ENCODE data around the gene DGKG.

The DGKG gene

DNA sequence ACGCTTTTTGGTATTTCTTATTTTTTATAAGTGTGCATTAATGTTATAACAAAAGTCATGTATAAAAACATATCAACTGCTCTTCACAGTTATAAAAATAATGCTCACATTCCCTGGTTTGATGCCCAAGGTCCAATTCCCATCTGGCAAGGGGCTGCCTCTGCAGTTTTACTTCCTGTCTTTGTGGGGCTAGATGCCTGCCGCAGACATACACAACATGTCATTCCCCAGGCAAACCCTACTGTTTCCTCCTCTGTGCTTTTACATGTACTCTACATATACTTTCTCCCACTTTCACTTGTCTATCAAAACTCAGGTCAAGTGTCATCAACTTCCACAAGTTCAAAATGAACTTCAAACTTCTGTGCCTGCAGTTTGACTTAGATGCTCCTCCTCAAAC, 192.7 kb downstream of the DGKG start:
- DNase-seq (ENCODE audit: low spot score): no peak

DNA sequence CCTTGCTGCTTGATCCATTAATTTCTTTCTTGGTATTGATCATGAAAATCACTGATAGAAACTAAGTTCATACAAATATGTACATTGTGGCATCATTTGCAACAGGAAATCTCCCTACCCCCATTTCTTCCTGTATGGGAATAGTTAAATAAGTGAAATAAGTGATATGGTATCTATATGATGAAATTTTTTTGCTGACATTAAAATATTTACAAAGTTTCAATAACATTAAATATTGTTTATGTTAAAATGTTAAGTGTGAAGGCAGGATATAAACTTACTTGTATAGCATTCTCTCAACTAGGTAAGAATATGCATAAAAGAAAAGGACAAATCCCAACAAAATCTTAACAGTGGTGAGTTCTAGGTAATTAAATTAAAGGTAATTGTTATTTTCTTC, 193.1 kb downstream of the DGKG start:
- DNase-seq (ENCODE audit: low spot score): no peak

DNA sequence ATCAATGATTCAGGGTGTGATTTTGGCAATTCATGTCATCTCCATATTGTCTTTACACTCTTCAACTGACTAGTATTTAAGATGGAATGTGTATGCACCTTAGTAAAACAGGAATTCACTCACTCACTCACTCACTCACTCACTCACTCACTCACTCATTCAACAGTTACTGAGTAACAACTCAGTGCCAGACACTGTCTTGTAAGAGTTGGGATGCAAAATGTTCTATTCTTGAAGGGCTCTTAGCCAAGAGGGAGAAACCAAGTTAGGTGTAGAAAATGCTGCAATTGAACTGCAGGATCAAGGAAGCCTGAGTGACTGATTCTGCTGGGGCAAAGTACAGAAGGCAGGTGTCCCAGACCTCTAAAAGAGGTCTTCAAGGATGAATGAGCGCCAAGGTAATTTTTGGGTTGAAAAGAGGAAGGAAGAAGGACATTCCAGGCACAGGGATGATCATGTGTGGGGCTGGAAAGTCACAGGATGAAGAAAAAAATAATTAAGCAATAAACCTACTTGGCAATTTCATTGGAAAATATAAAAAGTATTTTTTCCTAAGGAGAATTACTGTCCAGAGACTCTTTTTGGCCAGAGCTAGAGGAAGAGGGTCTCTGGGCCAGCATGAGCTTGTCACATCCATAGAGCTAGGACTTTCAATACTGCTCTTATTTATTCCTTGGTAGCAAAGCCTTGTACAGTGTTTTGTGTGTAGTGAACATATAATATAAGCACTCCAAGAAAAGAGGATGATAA, 194.2 kb downstream of the DGKG start:
- DNase-seq (ENCODE audit: low spot score): no peak

DNA sequence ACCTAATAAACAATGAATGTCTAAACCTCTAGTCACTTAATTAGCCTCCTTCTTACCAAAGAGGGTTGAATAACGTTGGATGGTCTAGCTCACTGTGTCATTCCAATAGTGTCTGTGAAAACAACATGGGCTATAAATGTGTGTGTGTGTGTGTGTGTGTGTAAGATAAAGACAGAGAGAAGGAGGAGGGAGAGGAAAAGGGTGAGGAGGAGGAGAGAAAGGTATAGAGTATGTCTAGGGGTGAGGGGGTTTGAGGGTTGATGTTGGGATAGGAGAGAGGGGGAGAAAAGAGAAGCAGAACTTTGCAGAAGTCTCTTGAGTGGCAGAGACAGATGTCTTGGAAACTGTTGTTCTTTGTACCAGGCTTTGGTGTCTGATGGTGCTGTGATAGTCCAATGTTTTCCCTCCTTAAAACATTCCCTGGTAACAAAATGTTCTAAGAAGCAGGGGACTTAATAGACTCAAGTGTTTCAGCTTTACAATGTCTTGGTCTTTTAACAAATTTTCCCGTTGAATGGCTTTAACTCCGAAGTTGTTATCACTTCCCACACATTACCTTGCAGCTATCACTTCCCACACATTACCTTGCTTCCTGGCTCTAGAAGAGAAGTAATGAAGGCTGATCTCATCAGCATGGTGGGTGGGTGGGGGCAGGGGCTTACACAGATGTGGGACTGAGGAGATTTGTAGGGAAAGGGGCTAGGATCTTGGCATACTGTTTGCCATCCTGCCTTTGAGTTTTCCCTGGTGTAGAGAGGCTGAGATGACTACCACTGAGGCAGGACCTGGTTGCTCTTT, 195.3 kb downstream of the DGKG start:
- DNase-seq (ENCODE audit: low spot score): no peak

DNA sequence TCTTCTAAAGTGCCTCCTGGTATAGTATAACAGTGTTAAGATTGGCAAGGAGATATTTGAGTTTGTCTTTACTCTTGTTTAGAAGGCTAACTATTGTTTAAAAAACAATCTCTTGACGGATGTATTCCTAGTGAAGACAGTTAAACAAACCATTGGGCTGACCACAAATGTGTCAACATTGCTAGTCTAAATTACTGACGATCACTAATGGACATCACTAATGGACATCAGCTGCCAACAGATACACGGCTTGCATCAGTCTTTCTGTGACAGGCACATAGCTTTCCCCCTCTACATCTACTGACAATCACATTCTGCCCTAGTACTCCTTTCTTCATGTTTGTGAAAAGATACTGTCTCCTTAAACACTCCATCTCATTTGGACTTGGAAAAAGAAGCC, 196.0 kb downstream of the DGKG start:
- DNase-seq (ENCODE audit: low spot score): no peak

DNA sequence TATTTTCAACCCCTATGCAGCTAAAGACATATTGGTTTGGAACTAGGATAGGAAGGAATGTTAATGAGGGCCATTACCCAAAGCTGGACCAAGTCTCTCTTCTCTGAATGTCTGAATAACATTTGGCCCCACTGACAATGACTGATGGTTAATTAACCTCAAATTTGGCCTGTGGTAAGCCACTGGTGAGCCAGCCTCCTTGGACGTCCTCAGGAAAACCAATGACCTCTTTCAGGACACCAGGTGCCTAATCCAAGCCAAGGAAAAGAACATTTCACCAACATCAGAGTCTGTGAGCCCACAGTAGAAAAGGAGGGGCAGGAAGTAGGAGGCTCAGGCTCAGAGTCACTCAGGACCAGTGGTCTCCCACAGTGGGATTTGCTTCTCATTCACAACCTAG, 196.7 kb downstream of the DGKG start:
- no peak for DNase-seq (ENCODE audit: low spot score)

DNA sequence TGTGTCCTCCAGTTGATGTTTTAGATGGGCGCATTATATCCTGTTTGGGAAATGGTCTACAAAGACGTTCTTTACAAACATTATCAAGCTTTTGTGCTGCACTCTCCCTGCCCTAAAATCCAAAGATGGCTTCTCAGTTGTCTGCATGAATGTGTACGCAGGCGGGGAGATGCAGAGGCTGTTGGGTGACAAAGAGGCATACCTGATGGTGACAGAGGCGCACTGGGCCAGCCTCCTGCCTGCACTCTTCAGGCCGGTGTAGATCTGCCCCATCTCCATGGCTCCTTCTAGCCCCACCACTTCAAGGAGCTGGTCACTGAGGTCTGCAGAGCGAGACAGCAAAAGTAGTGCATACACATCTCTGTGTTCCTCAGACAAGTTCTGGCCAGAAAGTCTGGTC, 197.3 kb downstream of the DGKG start:
- no peak for DNase-seq (ENCODE audit: low spot score)

DNA sequence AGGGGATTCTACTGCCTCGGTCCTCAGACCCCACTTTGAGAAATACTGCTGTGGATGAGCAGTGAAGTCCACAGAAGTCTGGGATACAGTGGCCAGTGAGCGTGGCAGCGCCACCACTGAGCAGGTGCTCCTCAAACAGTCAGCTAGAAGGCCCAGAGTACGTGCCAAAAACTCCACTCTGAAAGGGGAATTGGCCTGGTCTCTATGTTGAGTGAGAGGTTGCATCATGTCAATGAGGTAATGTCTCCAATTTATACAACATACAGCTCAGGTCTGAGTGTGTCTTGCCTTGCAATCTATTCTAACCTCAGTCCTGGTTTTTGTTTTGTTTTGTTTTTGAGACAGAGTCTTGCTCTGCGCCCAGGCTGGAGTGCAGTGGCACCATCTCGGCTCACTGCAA, 199.8 kb downstream of the DGKG start:
- no peak for DNase-seq (ENCODE audit: low spot score)

DNA sequence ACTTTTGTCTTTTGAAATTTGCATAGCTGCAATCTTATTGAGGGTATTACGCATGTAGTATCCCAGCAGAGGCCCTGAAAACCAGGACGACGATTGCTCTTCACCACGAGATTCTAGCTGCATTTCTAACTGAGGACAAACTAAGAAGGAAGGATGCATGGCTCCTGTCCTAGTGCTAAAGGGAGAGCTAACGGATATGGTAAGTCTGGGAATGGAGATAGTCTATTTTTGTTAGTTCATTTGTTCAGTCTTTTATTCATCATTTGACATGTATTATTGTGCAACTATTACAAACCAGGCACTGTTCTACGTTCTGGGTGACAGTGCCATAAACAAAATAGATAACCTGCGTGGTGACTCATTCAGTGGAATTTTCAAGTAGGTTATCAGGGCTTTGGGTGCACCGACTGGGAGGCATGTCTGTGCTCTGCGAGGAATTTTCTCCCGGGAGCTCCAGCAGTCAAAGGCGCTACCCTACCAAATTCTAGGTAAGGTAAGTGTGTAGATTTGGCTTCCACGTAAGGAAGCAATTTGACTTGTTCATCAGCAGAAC, 201.3 kb downstream of the DGKG start:
- no peak for DNase-seq (ENCODE audit: low spot score)

DNA sequence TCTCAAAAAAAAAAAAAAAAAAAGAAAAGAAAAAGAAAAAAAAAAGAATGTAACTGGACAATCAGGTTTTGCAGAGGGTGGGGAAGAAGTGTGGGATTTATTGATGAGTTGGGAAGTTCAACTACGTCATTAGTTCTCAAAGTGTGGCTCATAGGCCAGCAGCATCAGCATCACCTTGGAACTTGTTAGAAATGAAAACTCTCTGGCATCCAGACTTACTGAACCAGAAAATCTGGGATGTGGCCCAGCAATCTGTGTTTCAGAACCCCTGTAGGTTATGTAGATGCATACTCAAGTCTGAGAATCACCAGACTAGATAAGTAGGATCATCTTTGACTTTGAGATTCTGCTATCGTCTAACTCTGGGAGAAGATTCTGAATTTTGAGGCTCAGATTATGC, 207.4 kb downstream of the DGKG start:
- no peak for DNase-seq (ENCODE audit: low spot score)

DNA sequence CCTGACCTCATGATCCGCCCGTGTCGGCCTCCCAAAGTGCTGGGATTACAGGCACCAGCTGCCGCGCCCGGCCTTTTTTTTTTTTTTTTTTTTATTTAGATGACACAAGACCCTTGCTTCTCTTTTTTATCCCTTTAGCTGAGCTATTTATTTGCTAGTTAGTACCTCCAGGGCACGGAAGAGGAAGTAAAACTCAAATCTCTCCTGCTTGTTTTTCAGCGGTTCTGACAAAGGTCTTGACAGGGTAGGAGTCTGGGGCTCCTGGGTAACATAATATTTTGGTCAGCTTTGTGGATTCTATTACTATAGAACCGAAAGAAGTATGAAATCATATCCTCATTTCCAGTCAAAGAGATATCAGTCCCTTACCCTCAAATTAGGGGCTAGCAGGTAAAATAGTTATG, 209.1 kb downstream of the DGKG start:
- no peak for DNase-seq (ENCODE audit: low spot score)

DNA sequence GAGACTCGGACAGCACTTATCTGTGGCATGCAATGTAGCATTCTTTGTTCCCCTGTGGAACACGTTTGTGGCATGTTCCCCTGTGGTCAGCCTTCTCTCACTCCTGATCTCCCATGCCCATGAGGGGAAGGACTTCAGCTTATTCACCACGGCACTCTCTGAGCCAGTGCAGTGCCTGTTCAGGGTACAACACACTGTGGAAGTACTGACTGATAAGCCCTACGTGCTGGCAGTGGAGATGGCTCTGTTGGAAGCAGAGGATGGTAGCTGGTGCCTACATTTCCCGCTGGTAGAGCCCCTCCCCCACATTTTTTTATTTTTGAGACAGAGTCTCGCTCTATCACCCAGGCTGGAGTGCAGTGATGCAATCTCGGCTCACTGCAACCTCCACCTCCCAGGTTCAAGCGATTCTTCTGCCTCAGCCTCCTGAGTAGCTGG, 209.7 kb downstream of the DGKG start:
- DNase-seq (ENCODE audit: low spot score): no peak

DNA sequence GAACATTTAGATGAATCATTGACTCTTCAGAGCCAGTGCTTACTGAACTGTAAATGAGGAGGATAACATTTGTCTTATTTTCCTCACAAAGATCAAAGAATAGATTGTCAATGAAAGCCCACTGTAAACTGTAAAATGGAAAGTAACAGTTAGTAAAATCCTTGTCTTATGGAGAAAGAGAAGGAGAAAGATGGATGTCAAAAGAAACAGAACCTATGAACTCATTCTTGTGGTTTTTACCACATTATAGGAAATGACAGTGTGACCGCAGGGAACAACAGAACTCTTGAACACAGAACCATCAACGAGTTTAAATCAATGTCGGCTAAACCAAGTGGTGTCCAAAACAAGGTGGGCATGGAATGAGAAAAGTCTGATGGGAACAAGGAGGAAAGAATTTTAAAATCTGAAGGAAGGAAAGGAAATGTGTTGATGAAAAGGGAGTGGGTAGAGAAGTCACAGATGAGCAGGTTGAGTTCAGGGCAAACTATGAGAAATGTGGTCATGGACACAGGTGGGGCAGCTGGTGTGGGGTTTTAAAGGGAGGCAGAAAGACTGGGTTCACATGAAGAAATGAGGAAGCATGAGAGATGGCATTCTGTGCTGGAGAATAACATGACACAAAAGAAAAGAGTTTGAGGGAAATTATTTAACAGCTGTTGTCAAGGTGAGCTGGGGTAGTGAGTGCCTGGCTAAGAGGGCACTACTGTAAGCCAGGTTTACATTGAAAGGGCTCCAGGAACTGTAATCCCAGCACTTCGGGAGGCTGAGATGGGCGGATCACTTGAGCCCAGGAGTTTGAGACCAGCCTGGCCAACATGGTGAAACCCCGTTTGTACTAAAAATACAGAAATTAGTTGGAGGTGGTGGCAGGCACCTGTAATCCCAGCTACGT, 210.7 kb downstream of the DGKG start:
- no peak for DNase-seq (ENCODE audit: low spot score)

DNA sequence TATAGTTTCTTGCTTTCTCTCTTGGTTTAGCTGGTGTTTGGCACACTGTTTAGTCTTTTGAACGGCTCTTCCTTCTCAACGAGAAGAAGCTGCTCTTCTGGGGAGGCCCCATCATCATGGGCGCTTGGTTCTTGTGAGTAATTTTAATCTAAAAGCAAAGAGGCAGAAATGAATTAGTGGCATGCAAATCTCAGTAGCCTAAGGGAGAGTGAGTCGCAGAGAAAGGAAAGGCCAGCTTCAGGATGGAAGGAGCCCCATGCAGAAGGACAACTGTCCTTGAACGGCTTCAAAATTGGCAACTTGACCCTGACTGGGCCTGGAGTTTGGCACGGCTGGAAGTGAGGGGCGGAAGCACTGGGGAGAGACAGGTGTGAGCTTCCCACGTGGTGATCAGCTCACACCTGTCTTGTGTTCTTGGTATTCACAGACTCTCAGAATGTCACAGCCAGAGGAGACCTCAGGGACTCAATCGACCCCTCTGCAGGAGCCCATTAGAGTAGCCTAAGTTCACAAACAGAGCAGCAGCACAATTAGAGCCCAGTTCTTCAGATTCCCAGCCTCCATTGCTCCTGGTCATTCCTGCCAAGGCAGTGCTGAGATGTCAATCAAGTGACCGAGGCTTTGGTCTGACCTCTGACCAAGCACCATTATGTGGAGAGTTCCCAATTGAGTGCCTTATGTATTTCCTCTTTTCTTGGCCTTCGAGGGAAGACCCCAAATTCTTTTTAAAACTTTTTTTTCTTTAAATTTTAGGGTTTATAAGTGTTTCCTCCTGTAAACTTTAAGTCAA, 211.8 kb downstream of the DGKG start:
- no peak for DNase-seq (ENCODE audit: low spot score)

DNA sequence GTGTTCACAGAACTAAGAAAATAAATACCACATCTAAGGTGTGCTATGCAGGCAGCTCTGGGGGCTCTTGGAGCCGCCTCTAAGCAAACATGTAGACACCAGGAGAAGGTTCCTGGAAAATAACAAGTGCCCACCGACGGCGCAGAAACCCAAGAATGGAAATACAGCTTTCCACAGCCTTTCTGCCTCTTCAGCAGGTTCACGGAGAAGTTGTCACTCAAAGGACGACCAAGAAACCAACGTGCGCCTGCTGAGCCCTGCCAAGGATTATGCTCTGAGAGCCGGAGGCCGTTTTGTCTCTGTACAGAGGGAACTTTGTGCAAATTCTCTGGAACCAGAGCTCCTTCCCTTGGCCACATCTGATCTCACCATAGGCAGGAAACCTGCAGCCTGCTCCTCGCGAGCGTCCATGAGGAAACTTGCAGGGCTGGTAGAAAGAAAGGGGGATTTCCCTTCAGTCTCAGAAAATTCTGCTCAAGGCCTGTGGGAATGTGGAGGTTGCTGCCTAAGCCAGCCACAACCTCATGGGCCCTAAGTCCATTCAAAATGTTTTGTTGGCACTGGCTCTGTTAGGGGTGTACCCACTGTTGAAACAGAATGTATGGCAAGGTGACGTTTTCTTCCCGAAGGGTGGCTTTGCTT, 212.6 kb downstream of the DGKG start:
- no peak for DNase-seq (ENCODE audit: low spot score)

DNA sequence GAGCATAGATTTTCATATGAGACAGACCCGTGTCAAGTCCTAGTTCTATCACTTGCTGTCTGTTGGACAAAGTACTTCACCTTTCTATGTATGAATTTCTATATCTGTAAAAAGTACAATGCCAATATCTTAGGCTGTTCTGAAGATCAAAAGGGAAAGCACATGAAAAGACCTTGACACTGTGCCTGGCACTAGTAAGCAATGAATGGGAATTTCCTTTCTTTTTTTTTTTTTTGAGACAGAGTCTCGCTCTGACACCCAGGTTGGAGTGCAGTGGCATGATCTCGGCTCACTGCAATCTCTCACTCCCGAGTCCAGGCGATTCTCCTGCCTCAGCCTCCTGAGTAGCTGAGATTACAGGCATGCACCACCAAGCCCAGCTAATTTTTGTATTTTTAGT, 217.8 kb downstream of the DGKG start:
- DNase-seq (ENCODE audit: low spot score): no peak

DNA sequence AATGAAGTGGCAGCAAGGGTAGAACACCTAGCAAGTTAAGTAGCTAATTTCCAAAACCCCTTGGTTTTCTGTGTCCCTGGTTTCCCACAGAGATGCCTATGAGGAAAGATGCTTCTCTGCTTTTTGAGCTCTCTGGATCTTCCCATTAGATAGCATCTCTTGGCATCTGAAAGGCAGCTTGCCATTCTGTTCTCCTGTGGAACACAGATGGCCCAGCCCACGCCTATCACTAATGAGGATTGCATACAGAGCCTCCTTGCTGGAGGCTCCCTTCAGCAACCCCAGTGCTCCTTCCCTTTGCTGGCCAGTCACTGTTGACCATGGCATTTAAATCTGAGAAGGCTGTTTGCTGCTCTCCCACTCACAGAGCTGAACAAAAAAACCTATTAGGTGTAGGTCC, 218.8 kb downstream of the DGKG start:
- no peak for DNase-seq (ENCODE audit: low spot score)

DNA sequence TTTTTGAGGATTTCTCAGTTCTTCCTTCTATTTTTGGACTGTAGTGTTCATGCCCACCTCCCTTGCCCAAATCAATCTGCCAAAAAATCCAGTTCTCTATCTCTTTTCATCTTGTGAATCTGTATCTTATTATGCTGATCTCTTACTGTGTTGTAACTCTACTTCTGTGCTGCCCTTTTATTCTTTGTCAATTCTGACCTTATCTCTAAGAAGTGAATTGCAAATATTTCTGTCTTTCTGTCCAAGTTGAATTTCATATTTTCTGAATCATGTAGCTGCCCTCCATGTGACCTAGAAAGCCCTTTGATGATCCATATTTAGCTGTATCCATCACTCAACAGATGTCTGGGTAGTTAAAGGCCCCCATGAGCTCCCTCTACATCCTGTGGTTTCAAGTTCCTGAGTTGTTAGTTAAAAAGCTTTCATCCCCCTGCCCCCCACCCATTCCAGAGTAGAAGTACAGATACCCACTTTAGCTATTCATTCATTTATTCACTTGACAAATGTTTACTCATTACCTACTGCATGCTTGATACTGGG, 219.6 kb downstream of the DGKG start:
- no peak for DNase-seq (ENCODE audit: low spot score)

DNA sequence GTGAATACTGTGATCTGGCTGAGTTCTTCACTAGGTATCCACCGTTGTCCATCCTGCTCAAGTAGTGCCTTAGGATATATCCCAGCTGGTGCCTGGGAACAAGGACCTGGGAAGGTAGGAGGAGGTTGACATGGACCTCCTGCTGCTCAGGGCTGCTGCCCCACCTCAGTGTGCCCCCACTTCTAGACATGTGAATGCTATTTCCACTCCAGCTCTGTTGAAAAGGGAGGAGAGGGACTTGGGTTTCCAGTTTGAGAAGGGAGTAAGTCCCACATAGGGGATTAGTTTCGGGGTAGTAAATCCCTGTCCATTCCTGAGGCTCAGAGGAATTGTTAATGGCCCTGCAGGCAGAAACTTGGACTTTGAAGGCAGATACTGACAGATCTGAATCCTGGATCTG, 220.2 kb downstream of the DGKG start:
- no peak for DNase-seq (ENCODE audit: low spot score)

DNA sequence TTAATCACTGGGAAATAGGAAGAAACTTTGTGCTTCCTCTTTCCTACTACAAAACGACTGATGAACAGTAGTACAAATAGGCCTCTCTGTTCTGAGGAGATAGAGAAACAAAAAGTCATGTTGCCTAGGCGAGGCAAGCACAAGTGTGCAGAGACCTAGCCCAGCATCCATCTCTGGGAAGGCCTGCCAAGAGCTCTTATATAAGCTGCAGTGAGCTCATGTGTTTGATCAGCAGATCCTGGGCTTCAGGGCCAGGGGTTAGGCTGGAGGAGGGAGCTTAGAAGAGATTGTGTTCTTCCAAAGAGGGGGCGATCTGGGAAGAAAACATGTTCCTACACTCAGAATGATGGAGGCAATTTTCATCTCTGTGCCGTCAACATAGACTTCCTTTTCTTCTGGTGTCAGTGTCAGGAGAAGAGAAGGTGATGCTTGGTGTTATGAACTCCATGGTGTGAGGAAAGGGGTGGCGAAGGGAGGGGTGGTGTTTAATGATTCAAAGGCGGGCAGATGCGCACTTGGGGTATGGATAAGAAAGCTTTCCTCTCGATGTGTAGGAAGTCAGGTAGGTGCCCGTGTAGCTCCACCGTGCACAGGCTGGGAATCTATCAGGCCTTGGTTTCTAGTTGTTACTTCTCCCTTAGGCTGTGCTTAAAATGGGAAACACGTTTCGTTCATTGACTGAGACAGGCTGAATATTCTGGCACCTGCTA, 223.6 kb downstream of the DGKG start:
- DNase-seq (ENCODE audit: low spot score): no peak

All from CD4-positive, alpha-beta T cell treated with Interleukin-15 for 4 hours (primary cell).